ENCODE data around the gene COL17A1.
A peak's percentile ranks its signal among the peaks of the same experiment; 100 is the strongest.

COL17A1 gene

GRCh38 chr10:104085801-104086400 lies at the start of gene COL17A1:
COL17A1 (minus strand) TSS chr10:104085880; CDS start chr10:104080673, 5,207 bp downstream.
- DNase-seq = no peak

GRCh38 chr10:104130041-104130440 lies 44.4 kb upstream of the COL17A1 start:
- no peak for DNase-seq

GRCh38 chr10:104128214-104128613 lies 42.5 kb upstream of the COL17A1 start:
- DNase-seq = no peak

- DNase-seq = no peak
These were observed 41.7 kb upstream of the COL17A1 start for GRCh38 chr10:104127411-104127810.

GRCh38 chr10:104123397-104123796 lies 37.7 kb upstream of the COL17A1 start:
- no peak for DNase-seq

GRCh38 chr10:104122225-104123107 lies 36.8 kb upstream of the COL17A1 start:
- DNase-seq = no peak

GRCh38 chr10:104121485-104122224 lies 36.0 kb upstream of the COL17A1 start, which contains the start of gene SFR1:
SFR1 (plus strand) TSS chr10:104122171; CDS start chr10:104122184, 13 bp downstream.
- DNase-seq = peak; percentile 98

- DNase-seq = peak; percentile 71
These were observed 35.3 kb upstream of the COL17A1 start for GRCh38 chr10:104120903-104121484.

GRCh38 chr10:104120512-104120902 lies 34.8 kb upstream of the COL17A1 start:
- no peak for DNase-seq

- no peak for DNase-seq
These were observed 34.3 kb upstream of the COL17A1 start for GRCh38 chr10:104119996-104120395.

- no peak for DNase-seq
These were observed 32.2 kb upstream of the COL17A1 start for GRCh38 chr10:104117839-104118323.

- DNase-seq = no peak
These were observed 27.8 kb upstream of the COL17A1 start for GRCh38 chr10:104113376-104113956.

- DNase-seq = no peak
These were observed 24.4 kb upstream of the COL17A1 start for GRCh38 chr10:104109908-104110662.

GRCh38 chr10:104104926-104105325 lies 19.2 kb upstream of the COL17A1 start:
- DNase-seq = no peak

- no peak for DNase-seq
These were observed 18.7 kb upstream of the COL17A1 start for GRCh38 chr10:104104418-104104817.

GRCh38 chr10:104103956-104104355 lies 18.3 kb upstream of the COL17A1 start:
- DNase-seq = no peak

GRCh38 chr10:104101902-104102301 lies 16.2 kb upstream of the COL17A1 start:
- DNase-seq = no peak

- DNase-seq = no peak
These were observed 15.1 kb upstream of the COL17A1 start for GRCh38 chr10:104100795-104101194.

- no peak for DNase-seq
These were observed 14.3 kb upstream of the COL17A1 start for GRCh38 chr10:104099941-104100340.

GRCh38 chr10:104099269-104099668 lies 13.6 kb upstream of the COL17A1 start:
- DNase-seq = no peak

GRCh38 chr10:104098358-104098925 lies 12.8 kb upstream of the COL17A1 start:
- no peak for DNase-seq
